CD14-positive monocyte (primary cell): ENCODE results near the gene CDK5RAP2. TPM values are rescaled to one million over a fixed set of nuclear protein-coding genes. Genes with fewer than 3 reads are reported as not detected.

Experiments
- DNase-seq, 3 donors: peaks; one replicate each; pipeline ENCODE4 v3.0.0-alpha.2; 2011 to 2022
- H2AFZ ChIP-seq: 2 replicates; pipeline ENCODE4 v1.6.0; 2012; ENCODE audit warnings: mild to moderate bottlenecking, low read depth, low read length, inconsistent platforms; ENCODE audit not compliant: insufficient read depth, poor library complexity, severe bottlenecking
- H3K27ac ChIP-seq, 2 donors: 1 replicate in 1 of 2; 2 replicates in 1 of 2; pipeline ENCODE4 v1.5.1; 2012 to 2013; ENCODE audit warnings: low read length in 2 of 2, control low read depth in 1 of 2, inconsistent platforms in 1 of 2, low read depth in 1 of 2, mild to moderate bottlenecking in 1 of 2
- H3K27me3 ChIP-seq, 2 donors: one replicate each; pipeline versions ENCODE4 v1.6.0 to v1.6.1; 2011 to 2013; ENCODE audit warnings: low read length in 2 of 2; ENCODE audit not compliant: control insufficient read depth in 2 of 2, insufficient read depth in 2 of 2
- H3K36me3 ChIP-seq, 2 donors: replicated peaks in 1 of 2; 1 replicate in 1 of 2; 2 replicates in 1 of 2; pipeline versions ENCODE4 v1.5.1 to v1.6.1; 2012 to 2013; ENCODE audit warnings: low read length in 2 of 2, control low read depth in 1 of 2, inconsistent platforms in 1 of 2, mild to moderate bottlenecking in 1 of 2; ENCODE audit not compliant: insufficient read depth in 2 of 2, control insufficient read depth in 1 of 2
- H3K4me1 ChIP-seq, 2 donors: 1 replicate in 1 of 2; 2 replicates in 1 of 2; pipeline versions ENCODE4 v1.5.1 to v1.6.1; 2012 to 2013; ENCODE audit warnings: low read length in 2 of 2, control low read depth in 1 of 2, inconsistent platforms in 1 of 2, mild to moderate bottlenecking in 1 of 2, moderate library complexity in 1 of 2; ENCODE audit not compliant: insufficient read depth in 2 of 2, control insufficient read depth in 1 of 2
- H3K4me2 ChIP-seq: replicated peaks from 2 replicates; pipeline ENCODE3; 2012; ENCODE audit warnings: low read length, moderate library complexity, mild to moderate bottlenecking; ENCODE audit not compliant: poor library complexity, severe bottlenecking; ENCODE audit errors: extremely low read depth
- H3K4me3 ChIP-seq, 3 experiments: fragments of 200-600 bp in 1 of 3; sonication (generic) in 1 of 3; replicated peaks in 1 of 3; 1 replicate in 2 of 3; 2 replicates in 1 of 3; pipeline ENCODE4 v1.5.1; 2011 to 2013; ENCODE audit warnings: low read length in 3 of 3, mild to moderate bottlenecking in 3 of 3, control low read depth in 2 of 3, low read depth in 2 of 3, inconsistent platforms in 1 of 3, moderate library complexity in 1 of 3
- H3K79me2 ChIP-seq: 2 replicates; pipeline ENCODE4 v1.6.0; 2012; ENCODE audit warnings: mild to moderate bottlenecking, control low read depth, inconsistent platforms, low read length, moderate library complexity; ENCODE audit not compliant: insufficient read depth
- H3K9ac ChIP-seq: 2 replicates; pipeline ENCODE4 v1.6.0; 2017; ENCODE audit warnings: low read length, mild to moderate bottlenecking; ENCODE audit not compliant: insufficient read depth, poor library complexity, severe bottlenecking
- H3K9me3 ChIP-seq, 2 donors: replicated peaks in 1 of 2; 1 replicate in 1 of 2; 2 replicates in 1 of 2; pipeline versions ENCODE4 v1.5.1 to v1.6.1; 2012 to 2013; ENCODE audit warnings: low read length in 2 of 2, control low read depth in 1 of 2; ENCODE audit not compliant: control insufficient read depth in 1 of 2, insufficient read depth in 1 of 2
- H4K20me1 ChIP-seq: 2 replicates; pipeline ENCODE4 v1.6.0; 2012; ENCODE audit warnings: mild to moderate bottlenecking, low read length, control low read depth, moderate library complexity; ENCODE audit not compliant: insufficient read depth
- H3K27ac Mint-ChIP-seq, 7 donors: one replicate each; pipeline ENCODE4 v1.8.0; 2020; ENCODE audit warnings: mild to moderate bottlenecking in 7 of 7, mixed read lengths in 7 of 7, moderate library complexity in 6 of 7, inconsistent platforms in 2 of 7
- H3K27me3 Mint-ChIP-seq, 3 donors: one replicate each; pipeline ENCODE4 v1.8.0; 2021 to 2022; ENCODE audit warnings: low read depth in 3 of 3, mild to moderate bottlenecking in 3 of 3, mixed read lengths in 3 of 3, moderate library complexity in 3 of 3, inconsistent platforms in 1 of 3
- H3K36me3 Mint-ChIP-seq, 2 donors: one replicate each; pipeline ENCODE4 v1.8.0; 2020; ENCODE audit warnings: mixed read lengths in 2 of 2, inconsistent platforms in 1 of 2, mild to moderate bottlenecking in 1 of 2
- H3K4me1 Mint-ChIP-seq: one replicate; pipeline ENCODE4 v1.8.0; 2020; ENCODE audit warnings: mild to moderate bottlenecking, mixed read lengths
- H3K4me3 Mint-ChIP-seq, 2 donors: one replicate each; pipeline ENCODE4 v1.8.0; 2020; ENCODE audit warnings: mild to moderate bottlenecking in 2 of 2, mixed read lengths in 2 of 2, moderate library complexity in 1 of 2
- H3K9me3 Mint-ChIP-seq, 7 donors: one replicate each; pipeline ENCODE4 v1.8.0; 2020 to 2022; ENCODE audit warnings: mixed read lengths in 7 of 7, mild to moderate bottlenecking in 6 of 7, moderate library complexity in 6 of 7, inconsistent platforms in 2 of 7
- CTCF ChIP-seq: fragments of 200-600 bp; IDR thresholded peaks from one replicate; pipeline ENCODE4 v1.8.0; 2022; ENCODE audit warnings: antibody characterized with exemption, mild to moderate bottlenecking
- WGBS: methylation state at CpG from one replicate; pipeline ENCODE4 v1.1.5; 2013; ENCODE audit warnings: missing lambda C conversion rate; ENCODE audit not compliant: insufficient coverage; 5-methylcytosine and 5-hydroxymethylcytosine counted together
- intact Hi-C, 2 donors: fragments of 100-400 bp; cut with micrococcal nuclease; formaldehyde crosslinking; loops; one replicate each; pipeline versions ENCODE4 v1.15.0 to v1.15.1; 2023
- polyA plus RNA-seq, 3 donors: library from polyadenylated mRNA; depleted of rRNA in 1 of 3; unstranded in 2 of 3; stranded (reverse) in 1 of 3; fragments of 300-500 nt in 2 of 3; fragments of >200 nt in 1 of 3; fragmentation: Illumina TruSeq in 2 of 3; gene quantifications; 1 replicate in 2 of 3; 2 replicates in 1 of 3; pipeline ENCODE4 v1.2.3, GENCODE V29; 2012 to 2021

The CDK5RAP2 gene
- polyA plus RNA-seq, 3 donors, result 2.0 to 13.7 (median 6.1) TPM

GRCh38 chr9:120443976-120444375, 136.0 kb downstream of the CDK5RAP2 start:
- peaks cover 14 to 19% of the 10 kb centered on the region in 2 donors for H3K4me1 ChIP-seq
- no peaks in the 10 kb centered on the region for H3K79me2 ChIP-seq
- Mint-ChIP-seq H3K4me1 (peaks cover 6% of the 10 kb centered on the region), H3K4me3 (no peak overlapping the region), H3K36me3 (peaks cover 54 to 58% of the 10 kb centered on the region in 2 donors), H3K27me3 (peaks cover 0 to 2% (median 0%) of the 10 kb centered on the region in 3 donors), H3K9me3 (peaks cover 0 to 2% (median 0%) of the 10 kb centered on the region in 7 donors), H3K27ac (no peak overlapping the region)
- no peak overlapping the region for H3K4me2 ChIP-seq
- H3K27me3 ChIP-seq, result no peaks in the 10 kb centered on the region
- no peak for DNase-seq
- 100% methylated on average over 1 of the region's 3 CpGs for WGBS
- no peak overlapping the region for H3K9ac ChIP-seq
- no peak overlapping the region for H2AFZ ChIP-seq
- intact Hi-C loops, result no loop called here
- H3K27ac ChIP-seq, result no peak overlapping the region
- no peak overlapping the region for H3K4me3 ChIP-seq
- H3K36me3 ChIP-seq, result peaks cover 17 to 72% of the 10 kb centered on the region in 2 donors
- H3K9me3 ChIP-seq, result no peaks in the 10 kb centered on the region
- TF ChIP-seq CTCF, result no peak
- no peaks in the 10 kb centered on the region for H4K20me1 ChIP-seq

GRCh38 chr9:120443489-120443888, 136.5 kb downstream of the CDK5RAP2 start:
- Histone ChIP-seq H4K20me1 (no peaks in the 10 kb centered on the region), H3K9me3 (no peaks in the 10 kb centered on the region), H3K9ac (no peak overlapping the region), H3K4me2 (no peak overlapping the region), H3K4me3 (no peak overlapping the region), H3K27ac (peak overlapping the region in 1 of 2 donors; percentile 15), H3K4me1 (peaks cover 14 to 19% of the 10 kb centered on the region in 2 donors), H3K79me2 (no peaks in the 10 kb centered on the region), H3K27me3 (no peaks in the 10 kb centered on the region), H2AFZ (no peak overlapping the region), H3K36me3 (peaks cover 19 to 77% of the 10 kb centered on the region in 2 donors)
- WGBS, result 100% methylated on average over 1 of the region's 2 CpGs
- Mint-ChIP-seq H3K9me3 (peaks cover 0 to 2% (median 0%) of the 10 kb centered on the region in 7 donors), H3K4me3 (no peak overlapping the region), H3K27me3 (no peaks in the 10 kb centered on the region), H3K4me1 (peaks cover 6% of the 10 kb centered on the region), H3K27ac (peak overlapping the region in 2 of 7 donors; percentile 50 to 59), H3K36me3 (peaks cover 53 to 58% of the 10 kb centered on the region in 2 donors)
- TF ChIP-seq CTCF, result no peak
- intact Hi-C loops, result no loop called here
- DNase-seq, result no peak
